HepG2 (cell line): Measurements from ENCODE around the gene HSPB6. TPM values are rescaled to one million over a fixed set of nuclear protein-coding genes. Genes with fewer than 3 reads are reported as not detected.

Experiments
- ATM ChIP-seq: fragments of 450-650 bp; IDR thresholded peaks from 2 replicates; pipeline ENCODE4 v1.7.1; 2017; ENCODE audit warnings: mild to moderate bottlenecking, borderline replicate concordance
- KLF6 ChIP-seq: IDR thresholded peaks from 2 replicates; pipeline ENCODE4 v1.8.0; 2016; ENCODE audit warnings: missing biosample characterization, missing genetic modification reagents
- PHF20 ChIP-seq: sonication (generic); formaldehyde crosslinking; IDR thresholded peaks from 2 replicates; pipeline ENCODE4 v1.5.0; 2020; ENCODE audit warnings: mild to moderate bottlenecking, missing genetic modification reagents
- SP5 ChIP-seq: IDR thresholded peaks from 2 replicates; pipeline ENCODE4 v1.6.1; 2016; ENCODE audit warnings: low read depth, borderline replicate concordance
- ZFP1 ChIP-seq: IDR thresholded peaks from 2 replicates; pipeline ENCODE4 v1.6.1; 2016
- ZNF335 ChIP-seq: sonication (generic); formaldehyde crosslinking; IDR thresholded peaks from 2 replicates; pipeline ENCODE4 v1.4.0; 2020; ENCODE audit warnings: missing genetic modification reagents
- ZNF644 ChIP-seq: IDR thresholded peaks from 2 replicates; pipeline ENCODE4 v1.6.1; 2016; ENCODE audit warnings: low read depth
- ZNF780A ChIP-seq: sonication (generic); formaldehyde crosslinking; IDR thresholded peaks from 2 replicates; pipeline ENCODE4 v1.8.0; 2022; ENCODE audit warnings: mild to moderate bottlenecking, missing genetic modification reagents, moderate library complexity
- ZNF792 ChIP-seq: IDR thresholded peaks from 2 replicates; pipeline ENCODE4 v1.6.1; 2016
- ZNF883 ChIP-seq: sonication (generic); formaldehyde crosslinking; IDR thresholded peaks from 2 replicates; pipeline ENCODE4 v1.5.1; 2020; ENCODE audit warnings: mild to moderate bottlenecking, missing genetic modification reagents; ENCODE audit errors: not compliant biosample characterization
- polyA plus RNA-seq, 8 experiments: library from polyadenylated mRNA; depleted of rRNA in 3 of 8; stranded (reverse) in 7 of 8; unstranded in 1 of 8; fragments of >200 nt; fragmentation: Illumina TruSeq in 4 of 8; extraction: Trizol in 4 of 8; gene quantifications; 2 replicates each; pipeline versions ENCODE4 v1.2.1 to v1.2.3, GENCODE V29; 2011 to 2016; ENCODE audit warnings: low read depth in 4 of 8, missing spikeins in 1 of 8, mixed read lengths in 1 of 8; ENCODE audit not compliant: insufficient read depth in 1 of 8
- total RNA-seq, 5 experiments: library from RNA; depleted of rRNA; stranded (reverse); fragments of >200 nt; fragmentation: Illumina TruSeq; extraction: Trizol; gene quantifications; 2 replicates each; pipeline ENCODE4 v1.2.3, GENCODE V29; 2016; ENCODE audit warnings: low read depth in 1 of 5
- TF ChIP-seq, protein P1 (sequence below), 2 experiments: IDR thresholded peaks; 2 replicates each; pipeline ENCODE4 v1.6.1; 2011 to 2012; ENCODE audit warnings: low read length in 2 of 2, borderline replicate concordance in 1 of 2, low read depth in 1 of 2, mild to moderate bottlenecking in 1 of 2, moderate library complexity in 1 of 2
- TF ChIP-seq, protein P2 (sequence below): sonication (generic); formaldehyde crosslinking; IDR thresholded peaks from 2 replicates; pipeline ENCODE4 v1.4.0; 2020; ENCODE audit warnings: mild to moderate bottlenecking, missing genetic modification reagents, borderline replicate concordance
- TF ChIP-seq, protein P3 (sequence below): sonication (generic); formaldehyde crosslinking; IDR thresholded peaks from 2 replicates; pipeline ENCODE4 v1.8.0; 2022; ENCODE audit warnings: mild to moderate bottlenecking, missing genetic modification reagents, moderate library complexity
- TF ChIP-seq, protein P4 (sequence below): sonication (generic); formaldehyde crosslinking; IDR thresholded peaks from 2 replicates; pipeline ENCODE4 v1.4.0; 2020; ENCODE audit warnings: mild to moderate bottlenecking, missing genetic modification reagents, borderline replicate concordance
- TF ChIP-seq, protein P5 (sequence below): sonication (generic); formaldehyde crosslinking; IDR thresholded peaks from 2 replicates; pipeline ENCODE4 v1.5.1; 2020; ENCODE audit warnings: missing genetic modification reagents, mild to moderate bottlenecking, borderline replicate concordance

Gene HSPB6
- total and polyA plus RNA-seq, 2 of the 13 experiments (the other 11 are each of a cell fraction or from before 2014, with no cell fraction given) = 0.18 TPM; not detected in 1

DNA sequence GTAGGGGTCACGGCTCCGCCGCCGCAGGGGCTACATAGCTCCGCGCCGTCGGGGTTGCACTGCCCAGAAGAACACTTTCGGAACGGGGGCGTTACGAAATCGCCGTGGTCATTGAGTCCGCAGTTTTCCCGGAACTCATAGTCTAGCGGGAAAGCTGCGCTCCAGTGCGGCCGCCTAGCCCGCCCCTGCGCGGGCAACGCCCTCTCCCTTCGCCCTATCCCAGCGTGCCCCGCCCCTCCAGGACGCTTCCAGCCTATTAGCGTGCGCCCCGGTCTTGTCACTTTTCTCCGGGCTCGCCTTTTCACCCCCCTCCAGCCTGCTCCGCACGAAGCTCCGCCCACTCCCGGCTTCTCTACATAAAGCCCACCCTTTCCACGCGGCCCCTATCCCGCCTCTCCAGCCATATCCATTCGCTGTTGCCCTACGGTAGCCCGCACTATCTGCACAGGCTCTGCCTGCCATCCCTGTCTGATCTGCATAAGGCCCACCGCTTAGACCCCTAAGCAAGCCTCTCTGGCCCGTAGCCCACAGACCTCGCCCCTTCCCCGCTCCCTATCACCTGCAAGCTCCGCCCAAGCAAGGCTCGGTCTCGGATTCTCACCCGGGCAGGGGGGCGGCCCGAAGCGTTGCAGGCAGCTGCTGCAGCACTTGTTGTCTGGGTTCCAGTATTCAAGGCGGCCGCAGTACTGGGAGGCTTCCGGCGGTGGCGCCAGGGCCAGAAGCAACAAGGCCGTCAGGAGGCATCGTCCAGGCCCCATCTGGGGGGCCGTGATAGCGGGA lies 16.2 kb downstream of the HSPB6 start (continued):
- TF ChIP-seq, protein P1, sequence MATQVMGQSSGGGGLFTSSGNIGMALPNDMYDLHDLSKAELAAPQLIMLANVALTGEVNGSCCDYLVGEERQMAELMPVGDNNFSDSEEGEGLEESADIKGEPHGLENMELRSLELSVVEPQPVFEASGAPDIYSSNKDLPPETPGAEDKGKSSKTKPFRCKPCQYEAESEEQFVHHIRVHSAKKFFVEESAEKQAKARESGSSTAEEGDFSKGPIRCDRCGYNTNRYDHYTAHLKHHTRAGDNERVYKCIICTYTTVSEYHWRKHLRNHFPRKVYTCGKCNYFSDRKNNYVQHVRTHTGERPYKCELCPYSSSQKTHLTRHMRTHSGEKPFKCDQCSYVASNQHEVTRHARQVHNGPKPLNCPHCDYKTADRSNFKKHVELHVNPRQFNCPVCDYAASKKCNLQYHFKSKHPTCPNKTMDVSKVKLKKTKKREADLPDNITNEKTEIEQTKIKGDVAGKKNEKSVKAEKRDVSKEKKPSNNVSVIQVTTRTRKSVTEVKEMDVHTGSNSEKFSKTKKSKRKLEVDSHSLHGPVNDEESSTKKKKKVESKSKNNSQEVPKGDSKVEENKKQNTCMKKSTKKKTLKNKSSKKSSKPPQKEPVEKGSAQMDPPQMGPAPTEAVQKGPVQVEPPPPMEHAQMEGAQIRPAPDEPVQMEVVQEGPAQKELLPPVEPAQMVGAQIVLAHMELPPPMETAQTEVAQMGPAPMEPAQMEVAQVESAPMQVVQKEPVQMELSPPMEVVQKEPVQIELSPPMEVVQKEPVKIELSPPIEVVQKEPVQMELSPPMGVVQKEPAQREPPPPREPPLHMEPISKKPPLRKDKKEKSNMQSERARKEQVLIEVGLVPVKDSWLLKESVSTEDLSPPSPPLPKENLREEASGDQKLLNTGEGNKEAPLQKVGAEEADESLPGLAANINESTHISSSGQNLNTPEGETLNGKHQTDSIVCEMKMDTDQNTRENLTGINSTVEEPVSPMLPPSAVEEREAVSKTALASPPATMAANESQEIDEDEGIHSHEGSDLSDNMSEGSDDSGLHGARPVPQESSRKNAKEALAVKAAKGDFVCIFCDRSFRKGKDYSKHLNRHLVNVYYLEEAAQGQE (IDR thresholded peaks at IDR 0.05; ENCODE audit: borderline replicate concordance in 1 of 2, low read depth in 1 of 2, low read length in 2 of 2) = no peak
- no peak for TF ChIP-seq ZNF780A
- no peak for TF ChIP-seq ATM
- TF ChIP-seq, protein P2, sequence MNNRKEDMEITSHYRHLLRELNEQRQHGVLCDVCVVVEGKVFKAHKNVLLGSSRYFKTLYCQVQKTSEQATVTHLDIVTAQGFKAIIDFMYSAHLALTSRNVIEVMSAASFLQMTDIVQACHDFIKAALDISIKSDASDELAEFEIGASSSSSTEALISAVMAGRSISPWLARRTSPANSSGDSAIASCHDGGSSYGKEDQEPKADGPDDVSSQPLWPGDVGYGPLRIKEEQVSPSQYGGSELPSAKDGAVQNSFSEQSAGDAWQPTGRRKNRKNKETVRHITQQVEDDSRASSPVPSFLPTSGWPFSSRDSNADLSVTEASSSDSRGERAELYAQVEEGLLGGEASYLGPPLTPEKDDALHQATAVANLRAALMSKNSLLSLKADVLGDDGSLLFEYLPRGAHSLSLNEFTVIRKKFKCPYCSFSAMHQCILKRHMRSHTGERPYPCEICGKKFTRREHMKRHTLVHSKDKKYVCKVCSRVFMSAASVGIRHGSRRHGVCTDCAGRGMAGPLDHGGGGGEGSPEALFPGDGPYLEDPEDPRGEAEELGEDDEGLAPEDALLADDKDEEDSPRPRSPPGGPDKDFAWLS (CRISPR knock-in tag) = no peak
- TF ChIP-seq ZNF883 (CRISPR knock-in tag) = peak; percentile 53
- TF ChIP-seq, protein P3, sequence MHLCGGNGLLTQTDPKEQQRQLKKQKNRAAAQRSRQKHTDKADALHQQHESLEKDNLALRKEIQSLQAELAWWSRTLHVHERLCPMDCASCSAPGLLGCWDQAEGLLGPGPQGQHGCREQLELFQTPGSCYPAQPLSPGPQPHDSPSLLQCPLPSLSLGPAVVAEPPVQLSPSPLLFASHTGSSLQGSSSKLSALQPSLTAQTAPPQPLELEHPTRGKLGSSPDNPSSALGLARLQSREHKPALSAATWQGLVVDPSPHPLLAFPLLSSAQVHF (CRISPR knock-in tag) = no peak
- TF ChIP-seq, protein P4, sequence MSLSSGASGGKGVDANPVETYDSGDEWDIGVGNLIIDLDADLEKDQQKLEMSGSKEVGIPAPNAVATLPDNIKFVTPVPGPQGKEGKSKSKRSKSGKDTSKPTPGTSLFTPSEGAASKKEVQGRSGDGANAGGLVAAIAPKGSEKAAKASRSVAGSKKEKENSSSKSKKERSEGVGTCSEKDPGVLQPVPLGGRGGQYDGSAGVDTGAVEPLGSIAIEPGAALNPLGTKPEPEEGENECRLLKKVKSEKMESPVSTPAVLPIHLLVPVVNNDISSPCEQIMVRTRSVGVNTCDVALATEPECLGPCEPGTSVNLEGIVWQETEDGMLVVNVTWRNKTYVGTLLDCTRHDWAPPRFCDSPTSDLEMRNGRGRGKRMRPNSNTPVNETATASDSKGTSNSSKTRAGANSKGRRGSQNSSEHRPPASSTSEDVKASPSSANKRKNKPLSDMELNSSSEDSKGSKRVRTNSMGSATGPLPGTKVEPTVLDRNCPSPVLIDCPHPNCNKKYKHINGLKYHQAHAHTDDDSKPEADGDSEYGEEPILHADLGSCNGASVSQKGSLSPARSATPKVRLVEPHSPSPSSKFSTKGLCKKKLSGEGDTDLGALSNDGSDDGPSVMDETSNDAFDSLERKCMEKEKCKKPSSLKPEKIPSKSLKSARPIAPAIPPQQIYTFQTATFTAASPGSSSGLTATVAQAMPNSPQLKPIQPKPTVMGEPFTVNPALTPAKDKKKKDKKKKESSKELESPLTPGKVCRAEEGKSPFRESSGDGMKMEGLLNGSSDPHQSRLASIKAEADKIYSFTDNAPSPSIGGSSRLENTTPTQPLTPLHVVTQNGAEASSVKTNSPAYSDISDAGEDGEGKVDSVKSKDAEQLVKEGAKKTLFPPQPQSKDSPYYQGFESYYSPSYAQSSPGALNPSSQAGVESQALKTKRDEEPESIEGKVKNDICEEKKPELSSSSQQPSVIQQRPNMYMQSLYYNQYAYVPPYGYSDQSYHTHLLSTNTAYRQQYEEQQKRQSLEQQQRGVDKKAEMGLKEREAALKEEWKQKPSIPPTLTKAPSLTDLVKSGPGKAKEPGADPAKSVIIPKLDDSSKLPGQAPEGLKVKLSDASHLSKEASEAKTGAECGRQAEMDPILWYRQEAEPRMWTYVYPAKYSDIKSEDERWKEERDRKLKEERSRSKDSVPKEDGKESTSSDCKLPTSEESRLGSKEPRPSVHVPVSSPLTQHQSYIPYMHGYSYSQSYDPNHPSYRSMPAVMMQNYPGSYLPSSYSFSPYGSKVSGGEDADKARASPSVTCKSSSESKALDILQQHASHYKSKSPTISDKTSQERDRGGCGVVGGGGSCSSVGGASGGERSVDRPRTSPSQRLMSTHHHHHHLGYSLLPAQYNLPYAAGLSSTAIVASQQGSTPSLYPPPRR (CRISPR knock-in tag) = peak; percentile 30; the same call in 1 of the 2 replicates
- TF ChIP-seq ZNF644 (CRISPR knock-in tag) = no peak
- 0 out of 2 replicates have a peak, but pooled peaks have one; percentile 14 for TF ChIP-seq SP5 (CRISPR knock-in tag)
- TF ChIP-seq PHF20 (CRISPR knock-in tag) = peak; percentile 20; the same call in 1 of the 2 replicates
- no peak; the same call in 1 of the 2 replicates for TF ChIP-seq ZNF792
- TF ChIP-seq KLF6 (CRISPR knock-in tag) = 0 out of 2 replicates have a peak, but pooled peaks have one; percentile 81
- TF ChIP-seq ZNF335 (CRISPR knock-in tag) = 0 out of 2 replicates have a peak, but pooled peaks have one; percentile 22
- no peak; the same call in 1 of the 2 replicates for TF ChIP-seq ZFP1 (CRISPR knock-in tag)
- TF ChIP-seq, protein P5, sequence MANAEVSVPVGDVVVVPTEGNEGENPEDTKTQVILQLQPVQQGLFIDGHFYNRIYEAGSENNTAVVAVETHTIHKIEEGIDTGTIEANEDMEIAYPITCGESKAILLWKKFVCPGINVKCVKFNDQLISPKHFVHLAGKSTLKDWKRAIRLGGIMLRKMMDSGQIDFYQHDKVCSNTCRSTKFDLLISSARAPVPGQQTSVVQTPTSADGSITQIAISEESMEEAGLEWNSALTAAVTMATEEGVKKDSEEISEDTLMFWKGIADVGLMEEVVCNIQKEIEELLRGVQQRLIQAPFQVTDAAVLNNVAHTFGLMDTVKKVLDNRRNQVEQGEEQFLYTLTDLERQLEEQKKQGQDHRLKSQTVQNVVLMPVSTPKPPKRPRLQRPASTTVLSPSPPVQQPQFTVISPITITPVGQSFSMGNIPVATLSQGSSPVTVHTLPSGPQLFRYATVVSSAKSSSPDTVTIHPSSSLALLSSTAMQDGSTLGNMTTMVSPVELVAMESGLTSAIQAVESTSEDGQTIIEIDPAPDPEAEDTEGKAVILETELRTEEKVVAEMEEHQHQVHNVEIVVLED = peak; percentile 64
